HG03108 (cell line): ENCODE measurements around the gene MBOAT7.
"Not testable (repeated sequence)": the region's sequence is repeated elsewhere in the genome, so short reads cannot be mapped to it uniquely, and the experiment has no call there.

Experiments used
- ATAC-seq: cut with Tn5 transposase; IDR thresholded peaks from one replicate; pipeline ENCODE4 v1.9.1; 2021; ENCODE audit warnings: moderate library complexity; ENCODE audit not compliant: unreplicated experiment

The MBOAT7 gene

DNA sequence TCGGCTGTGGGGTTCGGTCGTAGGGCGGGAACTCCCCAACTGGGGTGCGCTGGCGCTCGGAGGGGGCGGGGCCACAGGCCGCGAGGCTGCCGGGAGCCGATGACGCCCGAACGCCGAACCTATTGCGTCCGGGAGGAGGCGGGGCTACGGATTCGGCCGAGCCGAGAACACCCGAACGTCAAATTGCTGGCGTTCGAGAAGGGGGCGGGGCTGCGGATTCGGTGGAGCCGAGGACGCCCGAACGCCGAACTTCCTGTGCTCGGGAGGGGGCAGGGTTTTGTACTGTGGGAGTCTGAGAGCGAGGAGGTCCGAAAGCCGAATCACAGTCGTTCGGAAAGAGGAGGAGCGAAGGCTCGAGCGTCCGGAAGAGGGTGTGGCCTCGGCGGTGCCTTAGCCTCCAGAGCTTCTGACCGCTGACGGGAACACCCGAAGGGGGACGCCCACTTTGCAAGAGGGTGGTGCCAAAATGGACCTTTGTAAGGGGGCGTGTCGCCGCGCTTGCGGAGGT lies 1.2 kb upstream of the MBOAT7 start:
- peak; percentile 41 for ATAC-seq

DNA sequence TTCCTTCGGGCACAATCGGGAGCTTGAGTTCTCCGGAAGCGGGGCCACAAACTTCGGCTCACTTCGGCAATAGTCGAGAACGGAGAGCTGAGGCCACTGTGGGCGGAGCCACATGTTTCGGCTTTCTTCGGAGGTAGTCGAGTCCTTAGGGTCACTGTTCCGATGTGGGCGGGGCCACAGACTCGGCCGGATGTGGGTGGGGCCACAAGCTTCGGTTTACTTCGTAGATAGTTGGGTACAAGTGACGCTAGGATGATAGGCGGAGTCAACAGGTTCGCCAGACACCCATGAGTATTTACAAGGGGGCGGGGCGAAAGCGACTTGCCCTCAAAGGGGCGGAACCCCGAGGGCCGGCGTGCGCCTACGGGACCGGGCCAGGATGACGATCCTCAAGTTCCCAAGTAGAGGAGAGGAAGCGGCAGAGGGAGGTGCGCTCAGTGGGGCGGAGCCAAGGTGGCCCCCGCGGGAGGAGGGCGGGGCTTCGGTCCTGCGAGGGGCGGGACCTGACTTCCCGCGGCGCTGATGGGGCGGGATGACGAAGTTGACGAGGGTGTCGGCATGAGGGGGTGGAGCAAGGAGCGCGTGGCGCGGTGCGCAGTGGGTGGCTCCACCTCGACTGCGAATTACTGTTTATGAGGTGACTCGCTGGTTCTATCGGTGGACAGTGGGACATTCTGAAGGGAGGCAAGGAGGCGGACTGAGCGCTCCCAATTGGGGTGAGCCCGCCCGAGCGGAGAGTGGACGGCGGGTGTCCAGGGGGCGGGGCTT lies 539 bp upstream of the MBOAT7 start:
- ATAC-seq, result peak; percentile 37

DNA sequence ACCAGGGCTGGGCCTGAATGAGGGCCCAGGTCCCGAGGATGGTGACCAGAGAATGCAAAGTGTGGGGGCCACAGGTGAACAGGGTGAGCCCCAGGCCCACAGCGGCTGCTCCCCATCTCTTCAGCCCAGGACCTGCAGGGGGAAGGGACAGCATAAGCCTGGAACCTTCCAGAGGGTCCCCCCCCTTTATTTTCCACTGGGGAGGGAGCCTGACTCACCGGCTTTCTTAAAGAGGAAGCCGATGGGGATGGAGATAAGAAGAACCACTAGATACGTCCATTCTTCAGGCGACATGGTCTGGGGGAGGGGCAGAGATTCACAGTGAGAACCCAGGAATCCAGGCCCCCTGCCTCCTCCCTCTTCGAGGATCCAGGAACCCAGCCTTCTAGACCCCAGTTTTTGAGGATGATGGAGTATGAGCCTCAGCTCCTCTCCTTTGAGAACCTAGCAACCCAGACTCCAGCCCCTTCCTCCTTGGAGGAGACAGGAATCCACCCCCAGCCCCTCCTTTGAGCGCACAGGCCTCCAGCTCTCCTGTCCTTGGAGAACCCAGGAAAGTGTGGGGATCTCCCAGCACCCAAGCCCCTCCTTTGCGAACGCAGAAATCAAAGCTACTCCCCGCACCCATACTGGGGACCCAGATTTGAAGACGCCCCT lies 1.0 kb downstream of the MBOAT7 start:
- ATAC-seq, result no peak

DNA sequence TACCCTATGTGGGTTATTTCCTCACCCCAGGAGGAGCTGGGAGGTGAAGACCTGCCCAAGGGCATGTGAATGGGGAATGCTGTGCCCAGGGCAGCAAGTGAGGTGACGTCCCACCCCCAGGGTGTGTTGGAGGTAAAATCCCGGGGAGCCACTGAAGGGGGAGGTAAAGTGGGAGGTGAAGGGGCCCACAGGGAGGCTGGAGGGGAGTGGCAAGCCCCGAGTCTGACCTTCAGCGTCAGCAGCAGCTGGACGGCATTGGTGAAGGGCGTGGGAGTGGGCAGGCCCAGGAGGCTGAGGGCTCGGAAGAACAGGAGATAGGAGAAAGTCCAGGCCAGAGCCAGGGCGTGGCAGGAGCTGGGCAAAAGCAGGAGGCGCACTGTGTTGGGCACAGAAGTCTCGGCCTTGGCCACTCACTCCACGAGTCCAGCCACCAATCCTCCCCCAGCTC lies 2.4 kb downstream of the MBOAT7 start:
- ATAC-seq, result no peak

DNA sequence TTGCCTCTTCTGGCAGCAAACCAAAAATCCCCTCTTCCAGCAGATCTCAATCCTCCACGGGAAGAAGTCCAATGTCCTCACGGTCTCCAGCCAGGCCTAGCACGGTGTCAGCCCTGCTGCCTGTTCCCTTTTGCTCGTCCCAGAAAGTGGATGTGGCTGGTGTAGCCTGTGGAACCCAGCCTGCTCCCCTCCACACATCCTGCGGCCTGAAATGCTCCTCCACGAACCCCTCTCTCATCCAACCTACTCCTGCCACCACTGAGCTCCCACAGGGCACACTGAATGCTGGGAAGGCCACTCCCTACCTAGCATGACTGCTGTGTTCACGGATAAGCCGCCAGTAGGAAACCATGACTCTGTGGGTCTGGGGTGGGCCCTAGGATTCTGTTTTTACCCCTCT lies 3.0 kb downstream of the MBOAT7 start:
- ATAC-seq, result no peak

DNA sequence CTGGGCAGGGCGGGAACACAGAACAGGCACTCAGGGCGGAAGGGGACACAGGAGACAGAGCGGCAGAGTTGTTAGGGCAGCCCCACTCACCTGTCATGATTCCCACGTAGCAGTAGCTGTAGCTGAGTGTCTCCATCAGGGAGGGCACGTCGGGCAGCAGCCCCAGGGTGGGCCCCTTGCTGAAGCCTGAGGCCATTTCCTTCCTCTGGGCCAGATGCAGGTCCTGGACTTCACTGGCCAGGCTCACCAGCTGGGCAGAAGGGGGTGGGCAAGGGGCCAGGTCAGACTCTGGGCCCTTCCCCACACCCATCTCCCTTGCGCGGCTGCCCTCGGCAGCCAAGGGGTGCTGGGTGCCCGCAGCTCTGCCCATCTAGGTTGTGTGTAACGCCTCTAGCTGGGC lies 5.9 kb downstream of the MBOAT7 start:
- no peak for ATAC-seq

DNA sequence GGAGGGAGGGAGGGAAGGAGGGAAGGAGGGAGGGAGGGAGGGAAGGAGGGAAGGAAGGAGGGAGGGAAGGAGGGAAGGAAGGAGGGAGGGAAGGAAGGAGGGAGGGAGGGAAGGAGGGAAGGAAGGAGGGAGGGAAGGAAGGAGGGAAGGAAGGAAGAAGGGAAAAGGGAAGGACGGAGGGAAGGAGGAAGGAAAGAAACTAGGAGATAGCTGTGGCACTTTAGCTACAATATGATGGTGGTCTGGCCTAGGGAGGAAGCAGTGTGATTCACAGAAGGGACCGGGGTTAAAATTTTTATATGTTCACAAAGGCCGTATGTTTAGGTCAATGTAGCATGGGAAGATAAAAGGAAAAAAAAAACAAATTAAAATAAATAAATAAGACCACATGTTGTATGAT lies 7.5 kb downstream of the MBOAT7 start:
- ATAC-seq, result not testable (repeated sequence)

DNA sequence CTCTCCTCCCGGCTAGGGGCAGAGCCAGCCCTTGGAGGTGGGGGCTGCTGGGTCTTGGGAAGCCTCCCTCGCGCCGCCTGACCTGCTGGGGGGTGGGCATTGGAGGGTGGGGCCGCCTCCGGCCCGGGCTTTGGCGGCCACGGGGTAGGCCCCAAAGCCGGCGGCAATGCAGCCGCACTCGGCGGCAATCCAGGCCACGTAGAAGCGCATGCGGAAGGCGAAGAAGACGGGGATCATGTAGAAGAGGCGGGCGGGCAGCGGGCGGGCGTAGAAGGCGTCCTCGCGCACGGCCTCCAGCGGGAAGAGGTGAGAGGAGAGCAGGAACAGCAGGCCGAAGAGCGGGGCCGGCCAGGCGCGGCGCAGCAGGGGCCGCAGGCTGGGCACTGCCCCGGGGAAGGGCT lies 8.7 kb downstream of the MBOAT7 start:
- no peak for ATAC-seq

DNA sequence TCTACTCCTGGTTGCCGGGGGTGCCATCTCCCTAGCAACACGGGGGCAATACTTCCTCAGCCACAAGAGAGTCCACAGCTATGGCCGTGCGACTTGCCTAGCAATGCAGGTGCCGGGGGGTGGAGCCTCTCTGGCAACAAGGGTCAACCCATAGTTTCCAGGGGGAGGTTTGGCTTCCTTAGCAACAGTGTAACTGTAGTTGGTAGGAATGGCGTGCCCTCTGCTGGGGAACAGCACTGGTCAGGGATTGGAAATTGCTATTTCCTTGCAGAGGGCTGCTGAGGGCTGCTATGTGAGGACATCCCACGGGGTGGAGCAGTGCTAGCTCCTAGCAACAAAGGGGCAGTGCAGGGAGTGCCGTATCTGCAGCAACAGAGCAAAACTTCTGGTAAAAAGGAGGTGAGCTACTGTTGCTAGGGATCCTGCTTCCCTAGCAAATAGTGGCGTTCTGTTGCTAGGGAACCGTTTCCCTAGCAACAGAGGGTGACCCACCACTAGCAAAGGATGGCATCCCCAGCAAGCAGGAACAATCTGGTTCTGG lies 9.4 kb downstream of the MBOAT7 start:
- ATAC-seq, result no peak

DNA sequence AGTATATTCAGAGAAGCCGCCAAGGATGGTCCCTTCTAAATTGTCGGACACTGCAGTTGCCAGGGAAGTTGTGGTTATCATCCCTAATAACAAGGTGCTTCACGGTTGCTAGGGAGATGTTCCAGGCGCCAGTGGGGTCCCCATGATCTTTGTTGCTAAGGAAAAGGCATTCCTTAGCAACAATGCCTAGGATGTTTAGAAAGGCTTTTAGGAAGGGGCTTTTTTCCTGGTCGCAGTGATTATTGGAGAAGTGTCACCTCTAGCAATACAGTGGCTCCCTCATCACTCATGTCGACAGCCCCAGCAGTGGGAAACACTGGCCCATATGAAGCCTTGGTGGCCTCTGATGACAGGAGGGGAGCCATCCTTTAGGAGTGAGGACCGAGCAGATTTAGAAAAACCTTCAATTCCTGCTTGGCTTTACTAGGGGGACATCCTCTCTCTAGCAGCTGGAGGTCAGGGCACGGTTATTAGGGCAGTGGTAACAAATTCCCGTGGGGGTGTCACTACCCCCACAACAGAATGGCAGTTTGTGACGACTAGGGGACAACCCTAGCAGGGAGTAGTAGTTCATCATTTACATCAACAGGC lies 10.0 kb downstream of the MBOAT7 start:
- no peak for ATAC-seq

DNA sequence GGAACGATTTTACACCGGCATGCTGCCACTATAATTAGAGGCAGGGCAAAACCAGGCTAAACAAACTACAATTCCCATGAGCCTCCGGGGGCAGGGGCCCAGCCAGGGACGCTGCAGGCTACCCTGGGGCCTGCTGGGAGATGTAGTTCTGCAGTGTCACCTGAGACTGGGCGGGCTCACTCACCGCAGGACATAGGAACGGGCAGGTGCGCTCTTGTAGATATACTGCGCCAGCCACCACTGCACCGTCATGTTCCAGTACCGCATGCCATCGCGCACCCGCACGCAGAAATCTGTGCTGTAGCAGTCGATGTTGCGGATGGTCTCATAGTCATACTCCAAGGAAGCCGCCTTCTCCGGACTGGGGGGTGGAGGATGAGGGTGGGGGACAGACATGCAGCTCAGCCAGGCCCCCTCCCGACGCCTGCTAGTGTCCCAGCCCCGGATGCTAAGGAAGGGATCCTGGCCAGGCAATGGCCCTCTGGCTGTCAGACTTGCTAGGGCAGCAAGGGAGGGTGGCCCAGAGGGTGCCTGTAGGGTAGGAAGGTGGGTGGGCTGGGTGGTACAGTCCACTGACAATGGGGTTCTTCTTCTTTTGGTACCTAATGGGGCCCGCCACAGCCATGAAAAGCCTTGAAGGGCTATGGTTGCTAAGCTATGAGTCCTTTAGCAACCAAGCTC lies 10.7 kb downstream of the MBOAT7 start:
- ATAC-seq, result no peak

DNA sequence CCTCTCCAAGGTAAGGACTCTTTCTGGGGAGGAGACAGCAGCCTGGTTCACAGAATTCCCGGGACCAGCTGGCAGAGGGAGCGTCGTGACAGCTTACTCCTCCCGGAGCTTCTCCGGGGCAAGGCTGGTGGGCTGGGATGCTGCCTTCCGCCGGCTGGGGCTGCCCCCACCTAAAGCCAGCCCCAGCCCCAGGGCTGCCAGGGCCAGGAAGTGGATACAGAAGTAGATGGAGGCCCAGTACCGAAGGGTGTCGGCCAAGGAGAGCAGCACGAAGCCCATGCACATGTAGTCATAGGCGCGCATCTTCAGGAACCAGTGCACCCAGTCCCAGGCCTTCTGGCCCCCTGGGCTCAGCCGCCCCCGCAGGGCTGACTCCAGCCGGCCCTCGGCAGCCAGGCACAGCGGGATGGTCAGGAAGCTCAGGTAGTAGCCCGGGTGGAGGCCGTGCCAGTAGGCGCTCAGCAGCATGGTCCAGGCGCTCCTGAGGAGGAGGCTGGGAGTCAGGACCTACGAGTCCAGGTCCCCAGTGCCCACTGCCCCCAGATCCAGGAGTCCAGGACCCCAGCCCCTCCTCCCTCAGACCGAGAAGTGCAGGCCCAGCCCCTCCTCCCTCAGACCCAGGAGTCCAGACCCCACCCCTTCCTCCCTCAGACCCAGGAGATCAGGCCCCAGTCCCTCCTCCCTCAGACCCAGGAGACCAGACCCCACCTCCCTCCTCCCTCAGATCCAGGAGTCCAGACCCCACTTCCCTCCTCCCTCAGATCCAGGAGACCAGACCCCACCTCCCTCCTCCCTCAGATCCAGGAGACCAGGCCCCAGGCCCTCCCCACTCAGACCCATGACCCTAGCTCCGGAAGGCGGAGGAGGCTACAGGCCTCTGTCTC lies 15.2 kb downstream of the MBOAT7 start:
- no peak for ATAC-seq

DNA sequence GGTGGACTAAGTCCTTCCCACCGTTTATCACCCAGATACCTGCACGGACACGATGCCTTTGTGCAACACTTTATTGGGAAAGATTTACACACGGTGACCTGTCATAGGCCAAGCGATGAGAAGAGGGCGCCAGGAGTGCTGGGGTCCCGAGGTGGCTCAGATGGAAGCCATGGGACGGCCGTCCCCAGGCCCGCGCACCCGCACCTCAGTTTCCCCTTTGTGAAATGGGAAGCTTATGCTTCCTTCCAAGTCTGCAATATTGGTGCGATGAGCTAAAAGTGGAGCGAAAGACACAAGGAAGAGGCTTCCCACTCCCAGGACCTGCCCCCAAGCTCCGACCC lies 16.1 kb downstream of the MBOAT7 start:
- ATAC-seq, result no peak

DNA sequence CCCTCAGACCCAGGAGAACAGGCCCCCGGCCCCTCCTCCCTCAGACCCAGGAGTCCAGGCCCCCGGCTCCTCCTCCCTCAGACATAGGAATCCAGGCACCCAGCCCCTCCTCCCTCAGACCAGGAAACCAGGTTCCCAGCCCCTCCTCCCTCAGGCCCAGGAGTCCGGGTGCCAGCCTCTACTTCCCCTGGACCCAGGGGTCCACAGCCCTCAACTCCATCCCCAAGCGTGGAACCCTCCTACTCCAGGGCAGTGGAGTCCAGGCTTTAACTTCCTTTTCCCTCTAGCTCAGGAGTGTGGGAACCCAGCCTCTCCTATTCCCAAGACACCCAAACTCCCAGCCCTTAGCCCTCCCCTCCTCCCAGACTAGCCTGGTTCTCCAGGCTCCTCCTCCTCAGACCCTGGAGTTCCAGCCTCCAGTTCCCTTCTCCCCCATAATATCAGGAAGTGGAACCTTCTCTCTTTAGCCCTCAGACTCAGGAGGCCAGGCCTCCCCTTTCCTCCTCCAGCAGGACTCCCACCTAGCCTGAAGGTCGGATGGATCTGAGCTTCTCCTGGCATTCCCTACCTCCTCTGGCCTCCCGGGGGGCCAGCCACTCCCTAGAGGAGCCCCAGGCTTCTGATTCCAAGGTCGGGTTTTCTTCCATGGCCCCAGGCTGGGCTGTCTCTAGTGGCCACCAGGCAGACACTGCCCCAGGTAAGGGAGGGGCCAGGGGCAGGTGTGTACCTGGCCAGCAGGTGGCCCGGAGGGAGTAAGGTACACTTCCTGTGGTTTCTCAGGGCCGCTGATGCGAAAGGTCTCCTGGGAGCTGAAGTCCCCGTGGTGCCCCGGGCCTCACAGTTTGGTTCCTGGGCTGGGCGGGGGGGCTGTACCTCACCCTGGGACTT lies 16.7 kb downstream of the MBOAT7 start, which contains the start of gene TMC4:
Gene TMC4 (minus strand): TSS at position 690 of the 888 bp plus-strand sequence. CDS start 43 bp downstream, at position 647.
- ATAC-seq, result no peak

DNA sequence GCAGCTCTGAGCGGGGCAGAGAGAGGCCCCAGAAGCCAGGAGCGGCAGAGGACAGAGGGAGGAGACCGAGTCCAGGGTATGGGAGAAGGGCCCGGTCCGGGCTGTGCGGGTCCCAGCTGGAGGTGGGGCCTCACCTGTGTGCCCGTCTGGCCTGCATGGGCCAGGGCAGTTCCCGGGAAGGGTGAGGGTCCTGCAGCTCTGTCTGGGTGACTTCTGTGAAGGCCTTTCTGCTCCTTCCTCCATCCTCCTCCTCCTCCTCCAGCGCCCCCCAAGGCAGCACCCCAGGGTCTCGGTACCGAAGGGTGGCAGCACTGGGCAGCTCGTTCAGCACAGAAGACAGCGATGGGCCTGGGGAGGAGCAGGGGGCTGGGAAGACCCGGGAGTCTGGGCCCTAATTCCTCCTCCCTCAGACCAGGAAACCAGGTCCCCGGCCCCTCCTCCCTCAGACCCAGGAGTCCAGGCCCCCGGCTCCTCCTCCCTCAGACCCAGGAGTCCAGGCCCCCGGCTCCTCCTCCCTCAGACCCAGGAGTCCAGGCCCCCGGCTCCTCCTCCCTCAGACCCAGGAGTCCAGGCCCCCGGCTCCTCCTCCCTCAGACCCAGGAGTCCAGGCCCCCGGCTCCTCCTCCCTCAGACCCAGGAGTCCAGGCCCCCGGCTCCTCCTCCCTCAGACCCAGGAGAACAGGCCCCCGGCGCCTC lies 17.5 kb downstream of the MBOAT7 start:
- ATAC-seq, result not testable (repeated sequence)

DNA sequence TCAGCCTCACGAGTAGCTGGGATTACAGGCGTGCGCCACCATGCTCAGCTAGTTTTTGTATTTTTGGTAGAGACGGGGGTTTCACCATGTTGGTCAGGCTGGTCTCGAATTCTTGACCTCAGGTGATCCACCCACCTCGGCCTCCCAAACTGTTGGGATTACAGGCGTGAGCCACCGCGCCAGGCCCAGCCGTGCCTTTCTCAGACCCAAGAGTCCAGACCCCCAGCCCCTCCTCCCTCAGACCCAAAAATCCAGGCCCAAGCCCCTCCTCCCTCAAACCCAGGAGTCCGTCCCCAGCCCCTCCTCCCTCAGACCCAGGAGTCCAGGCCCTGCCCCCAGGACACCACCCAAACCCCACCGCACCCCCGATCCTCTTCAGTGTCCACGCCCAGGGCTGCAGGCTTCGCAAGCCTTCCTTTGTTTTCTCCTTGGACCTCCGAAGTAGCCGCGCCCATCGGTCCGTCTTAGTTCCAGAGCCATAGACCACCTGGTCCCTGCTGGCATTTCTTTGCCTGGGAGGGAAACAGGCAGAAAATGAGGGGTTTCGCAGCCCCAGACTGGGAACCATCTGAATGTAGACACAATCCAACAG lies 20.1 kb downstream of the MBOAT7 start:
- no peak for ATAC-seq

DNA sequence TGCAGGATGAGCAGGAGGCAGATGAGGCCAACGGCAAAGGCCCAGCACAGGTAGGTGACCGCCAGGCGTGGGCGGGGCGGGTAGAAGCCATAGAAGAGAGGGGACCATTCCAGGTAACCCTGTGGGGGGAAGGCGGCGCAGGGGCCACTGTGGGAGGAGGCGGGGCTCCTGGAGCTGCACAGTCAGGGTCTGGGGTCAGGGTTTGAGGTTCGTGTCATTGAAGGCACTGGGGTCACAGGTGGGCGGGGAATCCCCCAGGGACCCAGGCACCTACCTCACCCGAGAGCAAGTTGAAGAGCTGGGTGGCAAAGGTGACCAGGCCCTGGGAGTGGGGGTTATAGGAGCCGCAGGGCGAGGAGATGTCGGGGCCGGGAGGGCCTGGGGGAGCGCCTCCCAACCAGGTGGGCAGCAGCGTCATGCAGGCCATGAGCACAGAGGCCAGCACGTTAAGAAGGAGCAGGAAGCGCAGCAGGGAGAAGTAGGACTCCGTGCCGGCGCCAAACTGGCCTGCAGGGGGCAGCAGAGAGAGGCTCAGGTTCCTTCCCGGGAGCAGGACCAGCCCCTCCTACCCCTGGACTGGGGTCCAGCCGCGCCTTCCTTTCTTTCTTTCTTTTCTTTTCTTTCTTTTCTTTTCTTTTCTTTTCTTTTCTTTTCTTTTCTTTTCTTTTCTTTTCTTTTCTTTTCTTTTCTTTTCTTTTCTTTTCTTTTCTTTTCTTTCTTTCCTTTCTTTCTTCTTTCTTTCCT lies 21.0 kb downstream of the MBOAT7 start:
- ATAC-seq, result peak; percentile 61
